H1 (cell line): Measurements from ENCODE around the gene ARHGEF16. TPM values are rescaled to one million over a fixed set of nuclear protein-coding genes. Genes with fewer than 3 reads are reported as not detected.

ENCODE experiments used
- KDM1A ChIP-seq: fragments of 200-600, 300-600 bp; sonication (generic); IDR thresholded peaks from 2 replicates; pipeline ENCODE4 v1.7.1; 2016; ENCODE audit warnings: mild to moderate bottlenecking, low read length, borderline replicate concordance
- MAX ChIP-seq: IDR thresholded peaks from 2 replicates; pipeline ENCODE4 v1.6.1; 2012; ENCODE audit warnings: inconsistent platforms
- NRF1 ChIP-seq: IDR thresholded peaks from 2 replicates; pipeline ENCODE4 v1.6.1; 2011; ENCODE audit warnings: mild to moderate bottlenecking, low read depth, low read length, improper control_type of control experiment
- RAD21 ChIP-seq, 2 experiments: IDR thresholded peaks in 1 of 2; conservative IDR thresholded peaks in 1 of 2; 2 replicates each; pipeline ENCODE4 v1.6.1; 2011; ENCODE audit warnings: low read depth in 2 of 2, low read length in 2 of 2, improper control_type of control experiment in 1 of 2, inconsistent platforms in 1 of 2, mild to moderate bottlenecking in 1 of 2, moderate library complexity in 1 of 2
- polyA plus RNA-seq, 7 experiments: library from polyadenylated mRNA; depleted of rRNA in 3 of 7; stranded (reverse) in 5 of 7; unstranded in 2 of 7; fragments of >200 nt in 5 of 7; fragments of 200-250 nt in 2 of 7; gene quantifications; 1 replicate in 5 of 7; 2 replicates in 1 of 7; 4 replicates in 1 of 7; pipeline versions ENCODE4 v1.2.1 to v1.2.3, GENCODE V29; 2011 to 2013; ENCODE audit warnings: missing spikeins in 2 of 7, mixed read lengths in 2 of 7
- total RNA-seq: library from RNA; stranded (reverse); fragmentation: NEBNext Ultra II Directional; extraction: Animal tissue kit (Norgen Biotek cat#: 25700); gene quantifications from 2 replicates; pipeline ENCODE4 v1.2.1, GENCODE V29; 2021

ARHGEF16 gene
- total and polyA plus RNA-seq, 2 of the 8 experiments (the other 6 are each of a cell fraction or from before 2014, with no cell fraction given) = 18.3 to 20.7 TPM

DNA sequence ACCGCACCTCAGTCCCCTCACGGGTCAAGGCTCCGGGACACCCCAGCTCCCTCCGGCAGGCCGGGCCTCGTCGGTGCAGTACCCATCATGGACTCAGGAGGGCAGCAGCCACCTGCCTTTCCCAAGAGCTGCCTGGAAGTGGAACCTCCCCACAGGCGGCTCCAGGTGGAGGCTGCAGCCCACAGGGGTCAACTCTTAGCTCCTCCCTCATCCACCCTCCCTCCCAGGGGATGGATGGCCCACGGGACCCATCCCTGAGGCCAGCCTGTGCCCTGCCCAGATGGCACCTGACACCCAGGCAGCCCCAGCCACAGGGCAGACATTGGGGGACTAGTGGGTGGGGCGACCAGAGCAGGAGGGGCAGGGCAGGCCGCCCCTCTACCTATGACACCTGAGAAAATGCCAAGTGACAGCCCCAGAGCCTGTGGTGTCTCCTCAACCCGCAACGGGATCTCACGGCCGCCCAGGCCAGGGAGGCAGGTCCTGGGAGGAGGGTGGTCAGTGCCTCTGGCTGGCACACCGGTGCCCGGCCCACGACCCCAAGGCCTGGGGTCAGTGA lies 1.2 kb upstream of the ARHGEF16 start (continued):
- TF ChIP-seq RAD21 (IDR thresholded peaks at IDR 0.05 in 1 of 2, conservative IDR thresholded peaks at IDR 0.05 in 1 of 2; ENCODE audit: low read depth in 2 of 2, low read length in 2 of 2) (peak; percentile 97 to 98), NRF1 (no peak), MAX (0 out of 2 replicates have a peak, but pooled peaks have one; percentile 7), KDM1A (no peak)
